Measurements from ENCODE around the gene SNRPD3. TPM values are rescaled to one million over a fixed set of nuclear protein-coding genes. Genes with fewer than 3 reads are reported as not detected.

SNRPD3 gene
- total and polyA plus RNA-seq, 9 of the 15 experiments (the other 6 are each of a cell fraction or from before 2014, with no cell fraction given), result 131 to 366 (median 274) TPM

GRCh38 chr22:24588381-24588756 lies 32.6 kb downstream of the SNRPD3 start:
- Histone ChIP-seq H2AFZ (ENCODE audit: low read depth, low read length) (no peak overlapping the region), H3K27ac (ENCODE audit: extremely low read depth, low read depth, low read length) (no peak overlapping the region), H3K36me3 (ENCODE audit: control insufficient read depth, insufficient read depth, low read length) (no peaks in the 10 kb centered on the region), H3K9me1 (ENCODE audit: control insufficient read depth, insufficient read depth, low read length) (no peaks in the 10 kb centered on the region), H3K4me1 (replicated peaks in 1 of 2; ENCODE audit: control insufficient read depth in 2 of 2, insufficient read depth in 2 of 2, low read length in 2 of 2) (peaks cover 0 to 27% of the 10 kb centered on the region in 2 experiments; a peak in 2 of 5 replicates), H3K4me3 (no peak overlapping the region), H3K27me3 (ENCODE audit: control insufficient read depth in 2 of 2, insufficient read depth in 2 of 2, low read length in 2 of 2) (no peaks in the 10 kb centered on the region), H3K4me2 (ENCODE audit: insufficient read depth, low read length) (no peak overlapping the region), H4K20me1 (replicated peaks; ENCODE audit: control insufficient read depth, insufficient read depth, low read length) (no peaks in the 10 kb centered on the region), H3K79me2 (ENCODE audit: control insufficient read depth, insufficient read depth, low read length) (no peaks in the 10 kb centered on the region), H3K9ac (ENCODE audit: insufficient read depth in 1 of 2, low read depth in 2 of 2, low read length in 2 of 2) (peak overlapping the region in 1 of 2 experiments; percentile 52; a peak in 2 of 4 replicates), H3K9me3 (replicated peaks; ENCODE audit: control insufficient read depth, insufficient read depth, low read depth, low read length) (no peaks in the 10 kb centered on the region)
- TF ChIP-seq ZNF143 (CRISPR knock-in tag; IDR thresholded peaks at IDR 0.05), result no peak
- TF ChIP-seq NFIC (IDR thresholded peaks at IDR 0.05), result peak; percentile 66
- POLR2A ChIA-PET, result interaction anchor here (1.0 kb wide), 1 partner anchor 11 kb away, joined by 3 read pairs; no protein-coding TSS in a partner anchor
- DNase-seq (ENCODE audit: extremely low read depth in 1 of 4, low spot score in 3 of 4) (no peak), ATAC-seq (no peak), FAIRE-seq (no peak)
- BruUV-seq (replicated peaks), result no TSS peak
- CTCF ChIA-PET (ENCODE audit: low intra/inter-chr PET ratio), result no interaction called here
- 15% methylated on average over 10 of the region's 13 CpGs for WGBS (ENCODE audit: insufficient coverage, low coverage, missing lambda C conversion rate)
- in situ Hi-C loops (cut with MboI) (no loop called here), intact Hi-C loops (cut with micrococcal nuclease) (no loop called here)

- H3K9me1 ChIP-seq (ENCODE audit: control insufficient read depth, insufficient read depth, low read length), result no peaks in the 10 kb centered on the region
- H3K36me3 ChIP-seq (ENCODE audit: control insufficient read depth, insufficient read depth, low read length), result no peaks in the 10 kb centered on the region
- H4K20me1 ChIP-seq (replicated peaks; ENCODE audit: control insufficient read depth, insufficient read depth, low read length), result no peaks in the 10 kb centered on the region
- intact Hi-C loops (cut with micrococcal nuclease), result no loop called here
- FAIRE-seq, result no peak
- H3K9ac ChIP-seq (ENCODE audit: insufficient read depth in 1 of 2, low read depth in 2 of 2, low read length in 2 of 2), result peak overlapping the region in 1 of 2 experiments; percentile 52; a peak in 2 of 4 replicates
- H3K27me3 ChIP-seq (ENCODE audit: control insufficient read depth in 2 of 2, insufficient read depth in 2 of 2, low read length in 2 of 2), result no peaks in the 10 kb centered on the region
- ChIA-PET POLR2A (interaction anchor here (1.0 kb wide), 1 partner anchor 11 kb away, joined by 3 read pairs; no protein-coding TSS in a partner anchor), CTCF (ENCODE audit: low intra/inter-chr PET ratio) (no interaction called here)
- ATAC-seq, result no peak
- H3K79me2 ChIP-seq (ENCODE audit: control insufficient read depth, insufficient read depth, low read length), result no peaks in the 10 kb centered on the region
- no TSS peak for BruUV-seq (replicated peaks)
- no peaks in the 10 kb centered on the region for H3K9me3 ChIP-seq (replicated peaks; ENCODE audit: control insufficient read depth, insufficient read depth, low read depth, low read length)
- H3K4me3 ChIP-seq, result no peak overlapping the region
- H3K4me2 ChIP-seq (ENCODE audit: insufficient read depth, low read length), result no peak overlapping the region
- no peak overlapping the region for H3K27ac ChIP-seq (ENCODE audit: extremely low read depth, low read depth, low read length)
- WGBS (ENCODE audit: insufficient coverage, low coverage, missing lambda C conversion rate), result 55% methylated on average over 12 of the region's 21 CpGs
- H3K4me1 ChIP-seq (replicated peaks in 1 of 2; ENCODE audit: control insufficient read depth in 2 of 2, insufficient read depth in 2 of 2, low read length in 2 of 2), result peaks cover 0 to 27% of the 10 kb centered on the region in 2 experiments; a peak in 2 of 5 replicates
- in situ Hi-C loops (cut with MboI), result no loop called here
- no peak for DNase-seq (ENCODE audit: extremely low read depth in 1 of 4, low spot score in 3 of 4)
- no peak overlapping the region for H2AFZ ChIP-seq (ENCODE audit: low read depth, low read length)
- TF ChIP-seq ETS2 (tag; IDR thresholded peaks at IDR 0.05; ENCODE audit: borderline replicate concordance, poor library complexity, severe bottlenecking) (no peak), ZNF79 (CRISPR knock-in tag; IDR thresholded peaks at IDR 0.05; ENCODE audit: low read depth) (no peak), BRF2 (IDR thresholded peaks at IDR 0.05; ENCODE audit: borderline replicate concordance, insufficient read depth, insufficient read length) (no peak), NFRKB (IDR thresholded peaks at IDR 0.05; ENCODE audit: low read depth) (no peak), THRB (CRISPR knock-in tag; conservative IDR thresholded peaks at IDR 0.05) (no peak), NR1H2 (CRISPR knock-in tag; IDR thresholded peaks at IDR 0.05) (no peak), EWSR1 (IDR thresholded peaks at IDR 0.05; ENCODE audit: borderline replicate concordance, low read depth, partially characterized antibody) (no peak), KDM1A (IDR thresholded peaks at IDR 0.05) (no peak), RFX5 (IDR thresholded peaks at IDR 0.05; ENCODE audit: low read depth, low read length) (no peak), SUPT5H (IDR thresholded peaks at IDR 0.05) (no peak)
These were observed 33.1 kb downstream of the SNRPD3 start for GRCh38 chr22:24588757-24589481.
